GM12878 (cell line): ENCODE data around the gene KCNN1. TPM values are rescaled to one million over a fixed set of nuclear protein-coding genes. Genes with fewer than 3 reads are reported as not detected.

Experiments used
- ATAC-seq: fragments of 200-7000 bp; cut with Tn5 transposase; 3 replicates; pipeline ENCODE4 v1.9.1; 2020; ENCODE audit warnings: mild to moderate bottlenecking, moderate library complexity
- BruUV-seq: library from RNA; stranded (reverse); fragments of 400-500 nt; replicated peaks from 2 replicates; lab custom pipeline; 2021; lab: Mats Ljungman, UMichigan
- CTCF ChIA-PET: fragments of 300-600 bp; sonication (Branson Sonifier 250); formaldehyde crosslinking; extraction: SDS; loops from one replicate; lab custom pipeline; 2021; ENCODE audit warnings: inconsistent platforms; lab: Yijun Ruan, JAX
- POLR2A ChIA-PET: fragments of 350-600 bp; formaldehyde crosslinking; extraction: SDS; loops from one replicate; lab custom pipeline; 2021; ENCODE audit warnings: inconsistent platforms; lab: Charles Lee
- RAD21 ChIA-PET: fragments of 300-600 bp; sonication (Branson Sonifier 250); formaldehyde crosslinking; loops from one replicate; lab custom pipeline; 2023; ENCODE audit warnings: antibody characterized with exemption; ENCODE audit not compliant: unreplicated experiment; lab: Charles Lee
- SMC1A ChIA-PET: fragments of 300-600 bp; sonication (Branson Sonifier 250); formaldehyde crosslinking; loops from one replicate; lab custom pipeline; 2023; ENCODE audit not compliant: unreplicated experiment, uncharacterized antibody; lab: Charles Lee
- DNase-seq: peaks from one replicate; pipeline ENCODE4 v3.0.0-alpha.2; 2011; ENCODE audit warnings: low read depth, low spot score
- FAIRE-seq: peaks from 3 replicates; lab custom pipeline; 2011; peaks lifted over from hg19 to GRCh38; lab: Jason Lieb, UNC
- H2AFZ ChIP-seq: 2 replicates; pipeline ENCODE4 v1.6.0; 2011; ENCODE audit warnings: low read depth, low read length, control low read depth; ENCODE audit not compliant: control insufficient read depth
- H3K27ac ChIP-seq: 2 replicates; pipeline ENCODE4 v1.5.1; 2011; ENCODE audit warnings: control low read depth; ENCODE audit not compliant: control insufficient read depth, insufficient read depth
- H3K27me3 ChIP-seq, 2 experiments: replicated peaks in 1 of 2; 2 replicates each; pipeline versions ENCODE4 v1.6.0 to v1.6.1; 2011; ENCODE audit warnings: low read length in 1 of 2; ENCODE audit not compliant: control insufficient read depth in 2 of 2, insufficient read depth in 2 of 2
- H3K36me3 ChIP-seq, 2 experiments: 2 replicates each; pipeline ENCODE4 v1.5.1; 2011; ENCODE audit warnings: low read length in 1 of 2; ENCODE audit not compliant: control insufficient read depth in 2 of 2, insufficient read depth in 2 of 2
- H3K4me1 ChIP-seq: 2 replicates; pipeline ENCODE4 v1.6.1; 2011; ENCODE audit warnings: mild to moderate bottlenecking, low read length, moderate library complexity, mixed read lengths; ENCODE audit not compliant: control insufficient read depth, insufficient read depth
- H3K4me2 ChIP-seq: 2 replicates; pipeline ENCODE4 v1.6.0; 2011; ENCODE audit warnings: control low read depth; ENCODE audit not compliant: control insufficient read depth, insufficient read depth
- H3K4me3 ChIP-seq: fragments of 200-600 bp; sonication (generic); 2 replicates; pipeline ENCODE4 v1.5.1; 2016
- H3K79me2 ChIP-seq: 2 replicates; pipeline ENCODE4 v1.6.0; 2011; ENCODE audit warnings: low read length; ENCODE audit not compliant: control insufficient read depth, insufficient read depth
- H3K9ac ChIP-seq: 2 replicates; pipeline ENCODE4 v1.8.0; 2011; ENCODE audit warnings: low read length, control low read depth, mixed read lengths; ENCODE audit not compliant: control insufficient read depth, insufficient read depth
- H3K9me3 ChIP-seq: replicated peaks from 3 replicates; pipeline ENCODE4 v1.5.1; 2011; ENCODE audit warnings: mild to moderate bottlenecking, low read length; ENCODE audit not compliant: control insufficient read depth, insufficient read depth
- H4K20me1 ChIP-seq: 2 replicates; pipeline ENCODE4 v1.6.0; 2011; ENCODE audit not compliant: control insufficient read depth, insufficient read depth
- ASH2L ChIP-seq: fragments of 300-600, 200-600 bp; sonication (generic); IDR thresholded peaks from 2 replicates; pipeline ENCODE4 v1.6.1; 2017; ENCODE audit warnings: low read depth, mild to moderate bottlenecking, borderline replicate concordance
- BHLHE40 ChIP-seq, 2 experiments: fragments of 450-650 bp in 1 of 2; IDR thresholded peaks; 2 replicates each; pipeline ENCODE4 v1.6.1; 2011 to 2017; ENCODE audit warnings: low read depth in 2 of 2, borderline replicate concordance in 1 of 2, improper control_type of control experiment in 1 of 2, low read length in 1 of 2, mild to moderate bottlenecking in 1 of 2
- BMI1 ChIP-seq: fragments of 450-650 bp; IDR thresholded peaks from 2 replicates; pipeline ENCODE4 v1.6.1; 2016; ENCODE audit warnings: mild to moderate bottlenecking, moderate library complexity, borderline replicate concordance
- CBFB ChIP-seq: IDR thresholded peaks from 2 replicates; pipeline ENCODE4 v1.6.1; 2016; ENCODE audit warnings: antibody characterized with exemption, low read depth
- CREM ChIP-seq: IDR thresholded peaks from 2 replicates; pipeline ENCODE4 v1.6.1; 2014; ENCODE audit warnings: antibody characterized with exemption, low read depth
- IKZF1 ChIP-seq: fragments of 450-650 bp; conservative IDR thresholded peaks from 2 replicates; pipeline ENCODE4 v1.6.1; 2017; ENCODE audit warnings: antibody characterized with exemption, mild to moderate bottlenecking
- IKZF2 ChIP-seq, 2 experiments: fragments of 450-650 bp; IDR thresholded peaks; 2 replicates each; pipeline ENCODE4 v1.6.1; 2017; ENCODE audit warnings: mild to moderate bottlenecking in 2 of 2, moderate library complexity in 2 of 2
- MEF2B ChIP-seq: fragments of 450-650 bp; IDR thresholded peaks from 2 replicates; pipeline ENCODE4 v1.6.1; 2018; ENCODE audit warnings: mild to moderate bottlenecking, moderate library complexity; ENCODE audit not compliant: partially characterized antibody, poor library complexity, severe bottlenecking
- NBN ChIP-seq: fragments of 450-650 bp; IDR thresholded peaks from 2 replicates; pipeline ENCODE4 v1.6.1; 2016
- NFIC ChIP-seq: IDR thresholded peaks from 2 replicates; pipeline ENCODE4 v1.6.1; 2012; ENCODE audit warnings: low read depth, mild to moderate bottlenecking, inconsistent platforms, low read length, moderate library complexity
- NR2C1 ChIP-seq: fragments of 450-650 bp; IDR thresholded peaks from 2 replicates; pipeline ENCODE4 v1.6.1; 2017; ENCODE audit warnings: antibody characterized with exemption, mild to moderate bottlenecking, moderate library complexity
- PML ChIP-seq: IDR thresholded peaks from 2 replicates; pipeline ENCODE4 v1.6.1; 2012; ENCODE audit warnings: low read length, inconsistent platforms
- RUNX3 ChIP-seq: IDR thresholded peaks from 2 replicates; pipeline ENCODE4 v1.6.1; 2012; ENCODE audit warnings: low read length, inconsistent platforms
- SMARCA5 ChIP-seq: fragments of 450-650 bp; IDR thresholded peaks from 2 replicates; pipeline ENCODE4 v1.6.1; 2017; ENCODE audit warnings: mild to moderate bottlenecking
- SMC3 ChIP-seq: IDR thresholded peaks from 2 replicates; pipeline ENCODE4 v1.6.1; 2011; ENCODE audit warnings: low read length, improper control_type of control experiment, borderline replicate concordance
- SREBF1 ChIP-seq: IDR thresholded peaks from 2 replicates; pipeline ENCODE4 v1.6.1; 2012; ENCODE audit warnings: mild to moderate bottlenecking, low read length
- ZNF24 ChIP-seq: fragments of 450-650 bp; IDR thresholded peaks from 2 replicates; pipeline ENCODE4 v1.6.1; 2017; ENCODE audit warnings: antibody characterized with exemption, mild to moderate bottlenecking
- ZNF274 ChIP-seq: IDR thresholded peaks from one replicate; pipeline ENCODE4 v1.8.0; 2011; ENCODE audit not compliant: insufficient read length, insufficient read depth
- ZZZ3 ChIP-seq: IDR thresholded peaks from 2 replicates; pipeline ENCODE4 v1.6.1; 2011; ENCODE audit warnings: low read depth; ENCODE audit not compliant: control insufficient read depth, insufficient read length
- WGBS: methylation state at CpG from one replicate; pipeline ENCODE4 v1.1.6; 2016; ENCODE audit warnings: low lambda C conversion rate; ENCODE audit not compliant: insufficient replicate concordance, insufficient coverage; ENCODE audit errors: missing lambda C conversion rate; 5-methylcytosine and 5-hydroxymethylcytosine counted together
- in situ Hi-C: fragments of 300-500 bp; cut with MboI; formaldehyde crosslinking; loops from 9 replicates; pipeline ENCODE4 v1.14.3; 2018; ENCODE audit warnings: mixed read lengths
- intact Hi-C: fragments of 100-400 bp; cut with micrococcal nuclease; formaldehyde crosslinking; loops from one replicate; pipeline ENCODE4 v1.14.2; 2022; ENCODE audit not compliant: unreplicated experiment
- polyA plus RNA-seq, 11 experiments: library from polyadenylated mRNA; depleted of rRNA in 4 of 11; unstranded in 6 of 11; stranded (reverse) in 5 of 11; fragments of >200 nt; fragmentation: Nextera tagmentation in 4 of 11; fragmentation: Illumina TruSeq in 1 of 11; extraction: Ambion mirVana in 4 of 11; extraction: Trizol in 1 of 11; gene quantifications; 1 replicate in 1 of 11; 2 replicates in 10 of 11; pipeline versions ENCODE4 v1.2.1 to v1.2.3, GENCODE V29; 2011 to 2016; ENCODE audit warnings: inconsistent platforms in 2 of 11, missing spikeins in 2 of 11, low read depth in 1 of 11
- total RNA-seq, 4 experiments: library from RNA; depleted of rRNA in 3 of 4; stranded (reverse); fragments of >200 nt in 3 of 4; fragmentation: Illumina TruSeq in 1 of 4; extraction: Trizol in 1 of 4; gene quantifications; 2 replicates each; pipeline versions ENCODE4 v1.2.1 to v1.2.3, GENCODE V29; 2013 to 2021
- TF ChIP-seq, protein P1 (sequence below): fragments of 450-650 bp; formaldehyde crosslinking; IDR thresholded peaks from 2 replicates; pipeline ENCODE4 v1.4.0; 2020; ENCODE audit warnings: mild to moderate bottlenecking, moderate library complexity
- TF ChIP-seq, protein P2 (sequence below): fragments of 450-650 bp; IDR thresholded peaks from 2 replicates; pipeline ENCODE4 v1.6.1; 2016; ENCODE audit warnings: mild to moderate bottlenecking

Gene KCNN1
- total and polyA plus RNA-seq, 10 of the 15 experiments (the other 5 are each of a cell fraction or from before 2014, with no cell fraction given), result 0.02 to 0.95 (median 0.16) TPM; not detected in 1

- RAD21 ChIA-PET, result interaction anchor here (0.5 to 6.8 kb wide), 4 partner anchors 59 to 360 kb away, joined by 3 to 228 read pairs (median 7); partner anchors contain the start of gene RPL18A
- no peak for TF ChIP-seq PML
- peak; percentile 43 to 57; a peak in 3 of 4 replicates for TF ChIP-seq IKZF2 (IDR thresholded peaks at IDR 0.05)
- no peak for TF ChIP-seq BHLHE40 (IDR thresholded peaks at IDR 0.05; ENCODE audit: borderline replicate concordance in 1 of 2, low read depth in 2 of 2, low read length in 1 of 2)
- TF ChIP-seq, protein P1, sequence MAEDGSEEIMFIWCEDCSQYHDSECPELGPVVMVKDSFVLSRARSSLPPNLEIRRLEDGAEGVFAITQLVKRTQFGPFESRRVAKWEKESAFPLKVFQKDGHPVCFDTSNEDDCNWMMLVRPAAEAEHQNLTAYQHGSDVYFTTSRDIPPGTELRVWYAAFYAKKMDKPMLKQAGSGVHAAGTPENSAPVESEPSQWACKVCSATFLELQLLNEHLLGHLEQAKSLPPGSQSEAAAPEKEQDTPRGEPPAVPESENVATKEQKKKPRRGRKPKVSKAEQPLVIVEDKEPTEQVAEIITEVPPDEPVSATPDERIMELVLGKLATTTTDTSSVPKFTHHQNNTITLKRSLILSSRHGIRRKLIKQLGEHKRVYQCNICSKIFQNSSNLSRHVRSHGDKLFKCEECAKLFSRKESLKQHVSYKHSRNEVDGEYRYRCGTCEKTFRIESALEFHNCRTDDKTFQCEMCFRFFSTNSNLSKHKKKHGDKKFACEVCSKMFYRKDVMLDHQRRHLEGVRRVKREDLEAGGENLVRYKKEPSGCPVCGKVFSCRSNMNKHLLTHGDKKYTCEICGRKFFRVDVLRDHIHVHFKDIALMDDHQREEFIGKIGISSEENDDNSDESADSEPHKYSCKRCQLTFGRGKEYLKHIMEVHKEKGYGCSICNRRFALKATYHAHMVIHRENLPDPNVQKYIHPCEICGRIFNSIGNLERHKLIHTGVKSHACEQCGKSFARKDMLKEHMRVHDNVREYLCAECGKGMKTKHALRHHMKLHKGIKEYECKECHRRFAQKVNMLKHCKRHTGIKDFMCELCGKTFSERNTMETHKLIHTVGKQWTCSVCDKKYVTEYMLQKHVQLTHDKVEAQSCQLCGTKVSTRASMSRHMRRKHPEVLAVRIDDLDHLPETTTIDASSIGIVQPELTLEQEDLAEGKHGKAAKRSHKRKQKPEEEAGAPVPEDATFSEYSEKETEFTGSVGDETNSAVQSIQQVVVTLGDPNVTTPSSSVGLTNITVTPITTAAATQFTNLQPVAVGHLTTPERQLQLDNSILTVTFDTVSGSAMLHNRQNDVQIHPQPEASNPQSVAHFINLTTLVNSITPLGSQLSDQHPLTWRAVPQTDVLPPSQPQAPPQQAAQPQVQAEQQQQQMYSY (CRISPR knock-in tag), result no peak
- TF ChIP-seq ZNF274, result no peak
- TF ChIP-seq CREM, result 0 out of 2 replicates have a peak, but pooled peaks have one; percentile 38
- no peak for TF ChIP-seq BMI1
- TF ChIP-seq CBFB, result 0 out of 2 replicates have a peak, but pooled peaks have one; percentile 31
- TF ChIP-seq NFIC, result peak; percentile 69; the same call in 1 of the 2 replicates
- no peak for TF ChIP-seq MEF2B
- TF ChIP-seq, protein P2, sequence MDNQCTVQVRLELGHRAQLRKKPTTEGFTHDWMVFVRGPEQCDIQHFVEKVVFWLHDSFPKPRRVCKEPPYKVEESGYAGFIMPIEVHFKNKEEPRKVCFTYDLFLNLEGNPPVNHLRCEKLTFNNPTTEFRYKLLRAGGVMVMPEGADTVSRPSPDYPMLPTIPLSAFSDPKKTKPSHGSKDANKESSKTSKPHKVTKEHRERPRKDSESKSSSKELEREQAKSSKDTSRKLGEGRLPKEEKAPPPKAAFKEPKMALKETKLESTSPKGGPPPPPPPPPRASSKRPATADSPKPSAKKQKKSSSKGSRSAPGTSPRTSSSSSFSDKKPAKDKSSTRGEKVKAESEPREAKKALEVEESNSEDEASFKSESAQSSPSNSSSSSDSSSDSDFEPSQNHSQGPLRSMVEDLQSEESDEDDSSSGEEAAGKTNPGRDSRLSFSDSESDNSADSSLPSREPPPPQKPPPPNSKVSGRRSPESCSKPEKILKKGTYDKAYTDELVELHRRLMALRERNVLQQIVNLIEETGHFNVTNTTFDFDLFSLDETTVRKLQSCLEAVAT, result 0 out of 2 replicates have a peak, but pooled peaks have one; percentile 22
- TF ChIP-seq SMC3, result no peak
- TF ChIP-seq IKZF1, result peak; percentile 14; the same call in 1 of the 2 replicates
- no peak for TF ChIP-seq ZNF24
- no peak for TF ChIP-seq NR2C1
- peak; percentile 37; the same call in 1 of the 2 replicates for TF ChIP-seq SMARCA5
- TF ChIP-seq RUNX3, result peak; percentile 85
- TF ChIP-seq SREBF1, result no peak
- 0 out of 2 replicates have a peak, but pooled peaks have one; percentile 50 for TF ChIP-seq NBN
- no peak for TF ChIP-seq ZZZ3
- no peak for TF ChIP-seq ASH2L
Measured at GRCh38 chr19:17929056-17929455, 37.9 kb upstream of the KCNN1 start.

More at GRCh38 chr19:17929056-17929455, 37.9 kb upstream of the KCNN1 start:
- ChIA-PET POLR2A (interaction anchor here (0.5 to 2.9 kb wide), 7 partner anchors 70 to 1773 kb away, joined by 3 to 33 read pairs (median 4); partner anchors contain the start of gene RPL18A), SMC1A (interaction anchor here (0.9 to 7.1 kb wide), 7 partner anchors 13 to 79 kb away, joined by 3 to 137 read pairs (median 4); partner anchors contain the start of genes RPL18A and SLC5A5), CTCF (interaction anchor here (1.0 to 6.8 kb wide), 6 partner anchors 9 to 76 kb away, joined by 3 to 251 read pairs (median 7); partner anchors contain the start of genes RPL18A and SLC5A5)
- Histone ChIP-seq H3K4me2 (peak overlapping the region; percentile 96; the same call in 1 of the 2 replicates), H3K9ac (no peak overlapping the region), H3K4me1 (peaks cover 31% of the 10 kb centered on the region), H2AFZ (no peak overlapping the region), H3K4me3 (no peak overlapping the region), H4K20me1 (no peaks in the 10 kb centered on the region), H3K9me3 (no peaks in the 10 kb centered on the region), H3K27ac (peak overlapping the region; percentile 79; the same call in 1 of the 2 replicates), H3K79me2 (peaks cover 10% of the 10 kb centered on the region), H3K27me3 (no peaks in the 10 kb centered on the region), H3K36me3 (no peaks in the 10 kb centered on the region)
- 1% methylated on average over 4 of the region's 4 CpGs for WGBS
- FAIRE-seq, result peak; percentile 75
- peak; percentile 65 for DNase-seq
- intact Hi-C loops, result loop anchor here (5.0 kb wide), 1 partner anchor 42 kb away; no protein-coding TSS in a partner anchor
- peak; percentile 51 for ATAC-seq
- BruUV-seq, result no TSS peak
- in situ Hi-C loops, result loop anchor here (5.0 kb wide), 1 partner anchor 62 kb away; no protein-coding TSS in a partner anchor
